Endothelial cell of umbilical vein (primary cell): ENCODE data around the gene SETBP1. TPM values are rescaled to one million over a fixed set of nuclear protein-coding genes. Genes with fewer than 3 reads are reported as not detected.

Experiments
- BruUV-seq: library from RNA; stranded (reverse); fragments of 400-500 nt; replicated peaks from 2 replicates; lab custom pipeline; 2021; lab: Mats Ljungman, UMichigan
- CTCF ChIA-PET: fragments of 300-600, 350-600 bp; sonication (Branson Sonifier 250); formaldehyde crosslinking; loops from one replicate; lab custom pipeline; 2021; ENCODE audit warnings: antibody characterized with exemption, inconsistent platforms; lab: Charles Lee
- POLR2A ChIA-PET: fragments of 300-600, 350-600 bp; sonication (Branson Sonifier 250); formaldehyde crosslinking; loops from one replicate; lab custom pipeline; 2021; ENCODE audit warnings: antibody characterized with exemption, inconsistent platforms; lab: Charles Lee
- DNase-seq: peaks from one replicate; pipeline ENCODE4 v3.0.0-alpha.2; 2011; ENCODE audit warnings: low read depth, low spot score
- FAIRE-seq: peaks from 2 replicates; lab custom pipeline; 2011; peaks lifted over from hg19 to GRCh38; lab: Jason Lieb, UNC
- H2AFZ ChIP-seq: 2 replicates; pipeline ENCODE4 v1.6.0; 2012; ENCODE audit warnings: low read depth, low read length, control low read depth, inconsistent platforms
- H3K27ac ChIP-seq: 2 replicates; pipeline ENCODE4 v1.5.1; 2011; ENCODE audit warnings: low read depth, mild to moderate bottlenecking, control low read depth, low read length, moderate library complexity; ENCODE audit not compliant: insufficient read depth
- H3K27me3 ChIP-seq, 2 experiments: 2 replicates each; pipeline versions ENCODE4 v1.6.0 to v1.6.1; 2011; ENCODE audit warnings: low read length in 2 of 2, mixed read lengths in 1 of 2; ENCODE audit not compliant: control insufficient read depth in 2 of 2, insufficient read depth in 2 of 2
- H3K36me3 ChIP-seq, 2 experiments: 2 replicates in 1 of 2; 3 replicates in 1 of 2; pipeline ENCODE4 v1.5.1; 2011; ENCODE audit warnings: low read length in 2 of 2, mild to moderate bottlenecking in 1 of 2, moderate library complexity in 1 of 2; ENCODE audit not compliant: control insufficient read depth in 2 of 2, insufficient read depth in 2 of 2; ENCODE audit errors: extremely low read depth in 1 of 2
- H3K4me1 ChIP-seq: 3 replicates; pipeline ENCODE4 v1.5.1; 2011; ENCODE audit warnings: mild to moderate bottlenecking, low read length; ENCODE audit not compliant: control insufficient read depth, insufficient read depth; ENCODE audit errors: extremely low read depth
- H3K4me2 ChIP-seq: 2 replicates; pipeline ENCODE4 v1.6.1; 2011; ENCODE audit warnings: low read length, control low read depth, mixed read lengths; ENCODE audit not compliant: insufficient read depth
- H3K4me3 ChIP-seq, 3 experiments: fragments of 200-600 bp in 1 of 3; sonication (generic), shearing (Covaris generic) in 1 of 3; replicated peaks in 1 of 3; 2 replicates each; pipeline ENCODE4 v1.5.1; 2011 to 2016; ENCODE audit warnings: control low read depth in 3 of 3, low read length in 3 of 3, mild to moderate bottlenecking in 2 of 3, inconsistent platforms in 1 of 3, low read depth in 1 of 3, moderate library complexity in 1 of 3; ENCODE audit not compliant: insufficient read depth in 1 of 3
- H3K79me2 ChIP-seq: 2 replicates; pipeline ENCODE4 v1.6.0; 2012; ENCODE audit warnings: low read length, inconsistent platforms; ENCODE audit not compliant: control insufficient read depth, insufficient read depth
- H3K9ac ChIP-seq: replicated peaks from 2 replicates; pipeline ENCODE3; 2011; ENCODE audit warnings: low read length, control low read depth; ENCODE audit not compliant: insufficient read depth; ENCODE audit errors: extremely low read depth
- H3K9me1 ChIP-seq: replicated peaks from 3 replicates; pipeline ENCODE4 v1.6.0; 2011; ENCODE audit warnings: mild to moderate bottlenecking, low read length; ENCODE audit not compliant: control insufficient read depth, insufficient read depth; ENCODE audit errors: extremely low read depth
- H3K9me3 ChIP-seq: replicated peaks from 2 replicates; pipeline ENCODE4 v1.5.1; 2012; ENCODE audit warnings: low read length, inconsistent platforms; ENCODE audit not compliant: control insufficient read depth, insufficient read depth
- H4K20me1 ChIP-seq: replicated peaks from 2 replicates; pipeline ENCODE3; 2011; ENCODE audit warnings: mild to moderate bottlenecking, low read length; ENCODE audit not compliant: control insufficient read depth, insufficient read depth; ENCODE audit errors: extremely low read depth
- EZH2 ChIP-seq: IDR thresholded peaks from 2 replicates; pipeline ENCODE4 v1.6.1; 2012; ENCODE audit warnings: borderline replicate concordance, low read depth, mild to moderate bottlenecking, moderate library complexity, low read length, inconsistent platforms; ENCODE audit not compliant: severe bottlenecking
- GATA2 ChIP-seq: IDR thresholded peaks from 2 replicates; pipeline ENCODE4 v1.7.0; 2011; ENCODE audit warnings: low read depth, mild to moderate bottlenecking, moderate library complexity, mixed read lengths, low read length; ENCODE audit not compliant: insufficient read length, insufficient read depth
- JUN ChIP-seq: IDR thresholded peaks from 2 replicates; pipeline ENCODE4 v1.6.1; 2011; ENCODE audit warnings: borderline replicate concordance, low read depth; ENCODE audit not compliant: insufficient read length, insufficient read depth
- MYC ChIP-seq: IDR thresholded peaks from one replicate; pipeline ENCODE4 v1.6.1; 2011; ENCODE audit warnings: mild to moderate bottlenecking, low read depth, low read length
- POLR2A ChIP-seq: IDR thresholded peaks from 2 replicates; pipeline ENCODE4 v1.6.1; 2012; ENCODE audit warnings: low read depth, mild to moderate bottlenecking, control low read depth, low read length
- dilution Hi-C: fragments of 300-500 bp; cut with MboI; formaldehyde crosslinking; loops from one replicate; pipeline ENCODE4 v1.15.0; 2019; ENCODE audit warnings: low sequenced_read_pairs; ENCODE audit not compliant: extremely low pct_ligation_motif_present
- intact Hi-C: fragments of 100-400 bp; cut with micrococcal nuclease; formaldehyde crosslinking; loops from one replicate; pipeline ENCODE4 v1.10.0; 2022
- polyA plus RNA-seq, 4 experiments: library from polyadenylated mRNA; depleted of rRNA in 3 of 4; stranded (reverse) in 3 of 4; unstranded in 1 of 4; fragments of >200 nt; gene quantifications; 2 replicates each; pipeline versions ENCODE4 v1.2.1 to v1.2.3, GENCODE V29; 2011 to 2012; ENCODE audit warnings: missing spikeins in 1 of 4
- total RNA-seq: library from RNA; stranded (reverse); gene quantifications from 2 replicates; pipeline ENCODE4 v1.2.3, GENCODE V29; 2021
- TF ChIP-seq, protein P1 (sequence below), 2 donors: IDR thresholded peaks; 1 replicate in 1 of 2; 2 replicates in 1 of 2; pipeline ENCODE4 v1.5.1; 2011; ENCODE audit warnings: low read length in 2 of 2, mild to moderate bottlenecking in 2 of 2, moderate library complexity in 2 of 2, control low read depth in 1 of 2, inconsistent platforms in 1 of 2, low read depth in 1 of 2; ENCODE audit not compliant: insufficient read depth in 1 of 2; ENCODE audit errors: extremely low read depth in 1 of 2
- TF ChIP-seq, protein P2 (sequence below): IDR thresholded peaks from 2 replicates; pipeline ENCODE4 v1.6.1; 2011; ENCODE audit not compliant: insufficient read depth, insufficient read length

The SETBP1 gene
- total and polyA plus RNA-seq, 2 donors (not counting 3 experiments of a cell fraction or from before 2014, with no cell fraction given), result 0.76 to 3.1 TPM

DNA sequence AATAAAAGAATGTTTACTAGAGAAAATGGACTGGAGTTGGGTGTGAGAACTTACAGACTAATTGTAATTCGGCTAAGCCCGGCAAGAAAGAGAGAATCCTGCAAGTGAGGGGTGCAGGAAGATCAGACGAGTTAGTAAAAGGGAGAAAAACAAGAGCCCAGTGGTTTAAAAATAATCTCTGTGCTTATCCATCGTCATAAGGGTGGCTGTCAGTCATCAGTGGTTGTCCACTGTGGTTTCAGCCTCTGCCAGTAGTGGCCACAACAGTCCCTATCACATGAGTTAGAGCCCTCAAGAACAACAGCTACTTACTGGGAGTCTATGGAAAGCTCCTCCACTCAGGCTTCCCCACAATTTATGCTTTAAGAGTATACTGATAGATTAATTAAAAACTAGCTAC, 239.8 kb downstream of the SETBP1 start:
- POLR2A ChIA-PET, result no interaction called here
- no peaks in the 10 kb centered on the region for H3K4me1 ChIP-seq
- DNase-seq, result no peak
- FAIRE-seq, result no peak
- no peaks in the 10 kb centered on the region for H4K20me1 ChIP-seq
- no peak overlapping the region for H3K9ac ChIP-seq
- CTCF ChIA-PET, result no interaction called here
- no peak overlapping the region for H3K4me2 ChIP-seq
- H3K27me3 ChIP-seq, result no peaks in the 10 kb centered on the region
- intact Hi-C loops, result no loop called here
- no peaks in the 10 kb centered on the region for H3K9me3 ChIP-seq
- no TSS peak for BruUV-seq
- H3K9me1 ChIP-seq, result no peaks in the 10 kb centered on the region
- H3K4me3 ChIP-seq, result no peak overlapping the region
- TF ChIP-seq, protein P1, sequence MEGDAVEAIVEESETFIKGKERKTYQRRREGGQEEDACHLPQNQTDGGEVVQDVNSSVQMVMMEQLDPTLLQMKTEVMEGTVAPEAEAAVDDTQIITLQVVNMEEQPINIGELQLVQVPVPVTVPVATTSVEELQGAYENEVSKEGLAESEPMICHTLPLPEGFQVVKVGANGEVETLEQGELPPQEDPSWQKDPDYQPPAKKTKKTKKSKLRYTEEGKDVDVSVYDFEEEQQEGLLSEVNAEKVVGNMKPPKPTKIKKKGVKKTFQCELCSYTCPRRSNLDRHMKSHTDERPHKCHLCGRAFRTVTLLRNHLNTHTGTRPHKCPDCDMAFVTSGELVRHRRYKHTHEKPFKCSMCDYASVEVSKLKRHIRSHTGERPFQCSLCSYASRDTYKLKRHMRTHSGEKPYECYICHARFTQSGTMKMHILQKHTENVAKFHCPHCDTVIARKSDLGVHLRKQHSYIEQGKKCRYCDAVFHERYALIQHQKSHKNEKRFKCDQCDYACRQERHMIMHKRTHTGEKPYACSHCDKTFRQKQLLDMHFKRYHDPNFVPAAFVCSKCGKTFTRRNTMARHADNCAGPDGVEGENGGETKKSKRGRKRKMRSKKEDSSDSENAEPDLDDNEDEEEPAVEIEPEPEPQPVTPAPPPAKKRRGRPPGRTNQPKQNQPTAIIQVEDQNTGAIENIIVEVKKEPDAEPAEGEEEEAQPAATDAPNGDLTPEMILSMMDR (IDR thresholded peaks at IDR 0.05; ENCODE audit: extremely low read depth in 1 of 2, insufficient read depth in 1 of 2, low read depth in 1 of 2, low read length in 2 of 2), result no peak
- TF ChIP-seq GATA2 (no peak), JUN (no peak), POLR2A (no peak), MYC (no peak), EZH2 (no peak)
- TF ChIP-seq, protein P2, sequence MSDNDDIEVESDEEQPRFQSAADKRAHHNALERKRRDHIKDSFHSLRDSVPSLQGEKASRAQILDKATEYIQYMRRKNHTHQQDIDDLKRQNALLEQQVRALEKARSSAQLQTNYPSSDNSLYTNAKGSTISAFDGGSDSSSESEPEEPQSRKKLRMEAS, result no peak
- dilution Hi-C loops, result no loop called here
- no peak overlapping the region for H3K27ac ChIP-seq
- H3K36me3 ChIP-seq, result no peaks in the 10 kb centered on the region
- no peak overlapping the region for H2AFZ ChIP-seq
- H3K79me2 ChIP-seq, result no peaks in the 10 kb centered on the region
